ENCODE data around the gene SRGAP3. TPM values are rescaled to one million over a fixed set of nuclear protein-coding genes. Genes with fewer than 3 reads are reported as not detected.

The SRGAP3 gene
- total and polyA plus RNA-seq, 8 donors, result 0.31 to 31.7 (median 5.8) TPM

DNA sequence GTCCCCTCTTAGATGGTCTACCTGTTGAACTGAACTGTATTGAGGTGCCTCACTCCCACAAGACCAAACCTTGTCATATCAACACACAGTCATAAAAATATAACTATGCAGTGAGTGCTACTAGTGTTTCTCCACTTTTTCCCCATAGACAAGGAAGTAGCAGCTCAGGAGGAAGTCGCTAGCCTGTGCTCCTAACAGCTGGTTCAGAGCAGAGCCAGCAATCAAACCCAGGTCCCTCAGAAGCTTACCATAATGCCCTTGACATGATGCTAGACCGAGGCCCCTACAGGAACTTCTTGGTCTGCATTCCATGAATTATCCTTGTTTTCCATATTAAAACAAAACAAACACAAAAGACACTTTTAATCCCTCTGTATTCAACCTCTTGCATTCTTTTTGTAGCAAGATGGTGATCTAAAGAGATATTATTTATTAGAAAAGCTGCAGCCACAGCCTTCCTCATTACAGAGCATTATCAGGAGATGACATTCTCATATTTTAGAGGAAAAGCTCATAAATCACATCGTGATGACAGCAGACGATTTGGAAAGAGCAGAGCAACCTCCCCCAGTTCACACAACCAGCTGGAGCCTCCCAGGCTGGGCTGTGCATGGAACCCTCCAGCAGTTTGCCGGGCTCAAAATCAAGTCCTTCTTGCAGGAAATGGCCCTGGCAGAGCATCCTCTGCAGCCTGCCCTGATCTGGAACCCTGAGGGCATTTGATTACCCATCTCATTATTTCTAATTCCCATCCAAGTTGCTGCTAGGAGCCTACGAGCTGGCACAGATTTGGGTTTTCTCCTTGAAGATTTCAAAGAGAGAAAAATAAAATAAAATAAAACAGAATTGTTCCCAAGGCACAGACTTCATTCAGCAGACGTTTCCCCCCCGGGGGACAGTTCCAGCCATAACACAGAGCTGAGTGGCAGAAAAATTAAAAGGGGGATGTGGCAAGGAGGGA lies 118.8 kb downstream of the SRGAP3 start:
- Histone ChIP-seq H3K4me1 (peaks cover 0 to 16% (median 8%) of the 10 kb centered on the region in 4 donors), H3K4me3 (no peak overlapping the region), H3K36me3 (no peaks in the 10 kb centered on the region), H3K27me3 (peaks cover 0 to 1% (median 0%) of the 10 kb centered on the region in 3 donors), H3K27ac (no peak overlapping the region), H3K9me3 (no peaks in the 10 kb centered on the region)
- TF ChIP-seq, protein P1, sequence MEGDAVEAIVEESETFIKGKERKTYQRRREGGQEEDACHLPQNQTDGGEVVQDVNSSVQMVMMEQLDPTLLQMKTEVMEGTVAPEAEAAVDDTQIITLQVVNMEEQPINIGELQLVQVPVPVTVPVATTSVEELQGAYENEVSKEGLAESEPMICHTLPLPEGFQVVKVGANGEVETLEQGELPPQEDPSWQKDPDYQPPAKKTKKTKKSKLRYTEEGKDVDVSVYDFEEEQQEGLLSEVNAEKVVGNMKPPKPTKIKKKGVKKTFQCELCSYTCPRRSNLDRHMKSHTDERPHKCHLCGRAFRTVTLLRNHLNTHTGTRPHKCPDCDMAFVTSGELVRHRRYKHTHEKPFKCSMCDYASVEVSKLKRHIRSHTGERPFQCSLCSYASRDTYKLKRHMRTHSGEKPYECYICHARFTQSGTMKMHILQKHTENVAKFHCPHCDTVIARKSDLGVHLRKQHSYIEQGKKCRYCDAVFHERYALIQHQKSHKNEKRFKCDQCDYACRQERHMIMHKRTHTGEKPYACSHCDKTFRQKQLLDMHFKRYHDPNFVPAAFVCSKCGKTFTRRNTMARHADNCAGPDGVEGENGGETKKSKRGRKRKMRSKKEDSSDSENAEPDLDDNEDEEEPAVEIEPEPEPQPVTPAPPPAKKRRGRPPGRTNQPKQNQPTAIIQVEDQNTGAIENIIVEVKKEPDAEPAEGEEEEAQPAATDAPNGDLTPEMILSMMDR (IDR thresholded peaks at IDR 0.05), result no peak
- TF ChIP-seq POLR2AphosphoS5 (IDR thresholded peaks at IDR 0.05), result no peak
- no peak for TF ChIP-seq EP300 (IDR thresholded peaks at IDR 0.05)
- no peak for TF ChIP-seq POLR2A (IDR thresholded peaks at IDR 0.05)
- intact Hi-C loops (cut with DNase I; ENCODE audit: low total_unique reads), result no loop called here
- DNase-seq, result no peak
- WGBS, 5 donors, result 62 to 76% (median 71%) methylated on average over 8 of the region's 8 CpGs

GRCh38 chr3:9129365-9129764 lies 120.1 kb downstream of the SRGAP3 start:
- Histone ChIP-seq H3K4me1 (peaks cover 0 to 24% (median 6%) of the 10 kb centered on the region in 4 donors), H3K27me3 (no peaks in the 10 kb centered on the region), H3K36me3 (no peaks in the 10 kb centered on the region), H3K27ac (no peak overlapping the region), H3K4me3 (no peak overlapping the region), H3K9me3 (no peaks in the 10 kb centered on the region)
- WGBS, 5 donors, result 57 to 63% (median 62%) methylated on average over 2 of the region's 2 CpGs
- TF ChIP-seq, protein P1 (IDR thresholded peaks at IDR 0.05), result no peak
- TF ChIP-seq POLR2A (IDR thresholded peaks at IDR 0.05) (no peak), EP300 (IDR thresholded peaks at IDR 0.05) (no peak), POLR2AphosphoS5 (IDR thresholded peaks at IDR 0.05) (no peak)
- DNase-seq, result peak in 1 of 2 donors; percentile 49
- intact Hi-C loops (cut with DNase I; ENCODE audit: low total_unique reads), result no loop called here

- no peaks in the 10 kb centered on the region for H3K9me3 ChIP-seq
- DNase-seq, result no peak
- peaks cover 0 to 4% (median 0%) of the 10 kb centered on the region in 4 donors for H3K36me3 ChIP-seq
- TF ChIP-seq POLR2AphosphoS5 (IDR thresholded peaks at IDR 0.05) (no peak), POLR2A (IDR thresholded peaks at IDR 0.05) (no peak), EP300 (IDR thresholded peaks at IDR 0.05) (no peak)
- TF ChIP-seq, protein P1 (IDR thresholded peaks at IDR 0.05), result no peak
- H3K27me3 ChIP-seq, result no peaks in the 10 kb centered on the region
- WGBS, 5 donors, result 46 to 53% (median 50%) methylated on average over 7 of the region's 7 CpGs
- no peak overlapping the region for H3K4me3 ChIP-seq
- H3K27ac ChIP-seq, result peak overlapping the region in 1 of 5 donors; percentile 22
- intact Hi-C loops (cut with DNase I; ENCODE audit: low total_unique reads), result no loop called here
- peaks cover 0 to 12% (median 0%) of the 10 kb centered on the region in 4 donors for H3K4me1 ChIP-seq
Measured at GRCh38 chr3:9125278-9125951, 124.0 kb downstream of the SRGAP3 start.

DNA sequence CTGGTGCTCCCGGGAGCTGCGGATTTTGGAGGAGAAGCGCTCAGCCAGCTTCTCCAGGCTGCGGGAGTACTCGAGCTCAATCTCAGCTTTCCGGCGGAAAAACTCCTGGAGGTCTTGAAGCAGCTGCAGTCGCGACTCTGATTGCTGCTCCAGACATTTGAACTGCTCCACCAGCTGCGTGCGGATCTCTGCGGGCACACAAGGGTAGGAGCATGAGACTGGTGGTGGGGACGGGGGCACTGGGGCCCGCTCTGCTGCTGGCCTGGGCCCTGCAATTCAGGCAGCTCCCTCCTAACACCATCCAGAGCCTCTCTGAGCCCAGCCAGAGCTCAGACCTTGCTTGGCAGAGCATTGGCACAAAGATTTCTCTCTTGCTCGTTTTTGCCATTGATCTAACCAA lies 124.7 kb downstream of the SRGAP3 start:
- H3K9me3 ChIP-seq, result no peaks in the 10 kb centered on the region
- no peak for DNase-seq
- no peak overlapping the region for H3K4me3 ChIP-seq
- 82 to 88% (median 87%) methylated on average over 15 of the region's 15 CpGs for WGBS, 5 donors
- H3K27ac ChIP-seq, result no peak overlapping the region
- no peaks in the 10 kb centered on the region for H3K27me3 ChIP-seq
- H3K4me1 ChIP-seq, result peaks cover 0 to 12% (median 0%) of the 10 kb centered on the region in 4 donors
- TF ChIP-seq, protein P1 (IDR thresholded peaks at IDR 0.05), result no peak
- TF ChIP-seq EP300 (IDR thresholded peaks at IDR 0.05) (no peak), POLR2AphosphoS5 (IDR thresholded peaks at IDR 0.05) (no peak), POLR2A (IDR thresholded peaks at IDR 0.05) (no peak)
- peaks cover 0 to 4% (median 0%) of the 10 kb centered on the region in 4 donors for H3K36me3 ChIP-seq
- intact Hi-C loops (cut with DNase I; ENCODE audit: low total_unique reads), result no loop called here
